ENCODE results near the gene ADD1. TPM values are rescaled to one million over a fixed set of nuclear protein-coding genes. Genes with fewer than 3 reads are reported as not detected.

Gene ADD1
- total RNA-seq, 1 donor from 2014 or later = 276 TPM

- Mint-ChIP-seq H3K4me1 (ENCODE audit: low read depth, unreplicated experiment) (peaks cover 27% of the 10 kb centered on the region), H3K27me3 (ENCODE audit: unreplicated experiment) (peaks cover 3% of the 10 kb centered on the region), H3K4me3 (ENCODE audit: unreplicated experiment) (peak overlapping the region; percentile 43), H3K27ac (ENCODE audit: unreplicated experiment) (peak overlapping the region; percentile 30), H3K9me3 (ENCODE audit: unreplicated experiment) (peaks cover 6% of the 10 kb centered on the region), H3K36me3 (ENCODE audit: unreplicated experiment) (no peaks in the 10 kb centered on the region)
- TF ChIP-seq CTCF (IDR thresholded peaks at IDR 0.05; ENCODE audit: partially characterized antibody, unreplicated experiment) = no peak
- DNase-seq = no peak
These were observed 5.9 kb downstream of the ADD1 start for GRCh38 chr4:2849267-2850152.

- DNase-seq = no peak
- Mint-ChIP-seq H3K27me3 (ENCODE audit: unreplicated experiment) (no peaks in the 10 kb centered on the region), H3K27ac (ENCODE audit: unreplicated experiment) (peak overlapping the region; percentile 12), H3K4me3 (ENCODE audit: unreplicated experiment) (no peak overlapping the region), H3K9me3 (ENCODE audit: unreplicated experiment) (no peaks in the 10 kb centered on the region), H3K4me1 (ENCODE audit: low read depth, unreplicated experiment) (peaks cover 18% of the 10 kb centered on the region), H3K36me3 (ENCODE audit: unreplicated experiment) (no peaks in the 10 kb centered on the region)
- TF ChIP-seq CTCF (IDR thresholded peaks at IDR 0.05; ENCODE audit: partially characterized antibody, unreplicated experiment) = no peak
These were observed 7.5 kb downstream of the ADD1 start for GRCh38 chr4:2850966-2851798.

- Mint-ChIP-seq H3K4me3 (ENCODE audit: unreplicated experiment) (no peak overlapping the region), H3K27me3 (ENCODE audit: unreplicated experiment) (no peaks in the 10 kb centered on the region), H3K27ac (ENCODE audit: unreplicated experiment) (peak overlapping the region; percentile 46), H3K4me1 (ENCODE audit: low read depth, unreplicated experiment) (peaks cover 16% of the 10 kb centered on the region), H3K36me3 (ENCODE audit: unreplicated experiment) (no peaks in the 10 kb centered on the region), H3K9me3 (ENCODE audit: unreplicated experiment) (no peaks in the 10 kb centered on the region)
- TF ChIP-seq CTCF (IDR thresholded peaks at IDR 0.05; ENCODE audit: partially characterized antibody, unreplicated experiment) = no peak
- DNase-seq = no peak
These were observed 8.9 kb downstream of the ADD1 start for GRCh38 chr4:2852481-2852921.

- H3K27ac Mint-ChIP-seq (ENCODE audit: unreplicated experiment) = no peak overlapping the region
- no peak for TF ChIP-seq CTCF (IDR thresholded peaks at IDR 0.05; ENCODE audit: partially characterized antibody, unreplicated experiment)
- no peak overlapping the region for H3K4me3 Mint-ChIP-seq (ENCODE audit: unreplicated experiment)
- no peaks in the 10 kb centered on the region for H3K36me3 Mint-ChIP-seq (ENCODE audit: unreplicated experiment)
- H3K27me3 Mint-ChIP-seq (ENCODE audit: unreplicated experiment) = no peaks in the 10 kb centered on the region
- H3K4me1 Mint-ChIP-seq (ENCODE audit: low read depth, unreplicated experiment) = peaks cover 21% of the 10 kb centered on the region
- no peak for DNase-seq
- H3K9me3 Mint-ChIP-seq (ENCODE audit: unreplicated experiment) = no peaks in the 10 kb centered on the region
These were observed 11.9 kb downstream of the ADD1 start for GRCh38 chr4:2855584-2855983.
